Heart right ventricle (tissue), 16 donors: ENCODE results near the gene ATL3. TPM values are rescaled to one million over a fixed set of nuclear protein-coding genes. Genes with fewer than 3 reads are reported as not detected.
"Not testable (repeated sequence)": the region's sequence is repeated elsewhere in the genome, so short reads cannot be mapped to it uniquely, and the experiment has no call there.

Experiments used
- ATAC-seq, 8 donors: fragments of 200-7000 bp; cut with Tn5 transposase; one replicate each; pipeline ENCODE4 v1.9.1; 2020; ENCODE audit warnings: mild to moderate bottlenecking in 8 of 8, moderate library complexity in 8 of 8, moderate number of reproducible peaks in 1 of 8
- DNase-seq, 2 donors: peaks; one replicate each; pipeline ENCODE4 v3.0.0-alpha.2; 2020
- H3K27ac ChIP-seq, 10 donors: fragments of 200-600 bp; sonication (generic) in 2 of 10; one replicate each; pipeline versions ENCODE4 v1.5.0 to v1.8.0; 2020 to 2022; ENCODE audit warnings: mild to moderate bottlenecking in 3 of 10
- H3K27me3 ChIP-seq, 7 donors: fragments of 200-600 bp; one replicate each; pipeline ENCODE4 v1.8.0; 2021 to 2022; ENCODE audit warnings: mild to moderate bottlenecking in 2 of 7
- H3K36me3 ChIP-seq, 9 donors: fragments of 200-600 bp; sonication (generic) in 1 of 9; one replicate each; pipeline versions ENCODE4 v1.5.0 to v1.8.0; 2020 to 2022; ENCODE audit warnings: mild to moderate bottlenecking in 2 of 9
- H3K4me1 ChIP-seq, 9 donors: fragments of 200-600 bp; sonication (generic) in 1 of 9; one replicate each; pipeline versions ENCODE4 v1.5.0 to v1.8.0; 2020 to 2022; ENCODE audit warnings: mild to moderate bottlenecking in 4 of 9
- H3K4me3 ChIP-seq, 10 donors: fragments of 200-600 bp; sonication (generic) in 2 of 10; one replicate each; pipeline versions ENCODE4 v1.5.0 to v1.8.0; 2020 to 2022; ENCODE audit warnings: mild to moderate bottlenecking in 7 of 10, moderate library complexity in 2 of 10
- H3K9me3 ChIP-seq, 11 donors: fragments of 200-600 bp in 10 of 11; sonication (generic) in 2 of 11; one replicate each; pipeline versions ENCODE4 v1.5.0 to v1.8.0; 2013 to 2022; ENCODE audit warnings: mild to moderate bottlenecking in 2 of 11, control low read depth in 1 of 11, moderate library complexity in 1 of 11
- WGBS, 2 donors: extraction: QIAGEN DNeasy Blood & Tissue Kit; methylation state at CpG; one replicate each; pipeline ENCODE4 v1.1.7; 2013; ENCODE audit warnings: inconsistent platforms in 1 of 2; 5-methylcytosine and 5-hydroxymethylcytosine counted together
- intact Hi-C, 10 donors: fragments of 100-400 bp; cut with DNase I; formaldehyde crosslinking; loops; one replicate each; pipeline versions ENCODE4 v1.11.1 to v1.14.2; 2022
- polyA plus RNA-seq, 2 donors: library from polyadenylated mRNA; stranded (reverse); fragments of 200-250 nt; gene quantifications; one replicate each; pipeline ENCODE4 v1.2.3, GENCODE V29; 2013
- total RNA-seq, 10 donors: library from RNA; stranded (reverse); fragmentation: NEBNext Ultra II Directional in 3 of 10; extraction: Animal tissue kit (Norgen Biotek cat#: 25700) in 3 of 10; gene quantifications; one replicate each; pipeline versions ENCODE4 v1.2.1 to v1.2.4, GENCODE V29; 2021 to 2023
- TF ChIP-seq, protein P1 (sequence below), 9 donors: fragments of 200-600 bp; sonication (generic) in 2 of 9; IDR thresholded peaks; one replicate each; pipeline versions ENCODE4 v1.5.0 to v1.8.0; 2021 to 2022; ENCODE audit warnings: antibody characterized with exemption in 9 of 9, mild to moderate bottlenecking in 5 of 9, moderate library complexity in 1 of 9
- donor health status: Arrhythmogenic right ventricular cardiomyopathy.
- donor health status: ischemic (EF 13 %, LVEDD 7.1; RV severe dilation, severe dysfunction).
- donor health status: healthy with polysubstance abuse.
- donor health status: DM: no; HTN: yes; CAD: no.
- donor health status: DM: no; HTN: no; CAD: no.
- donor health status: ischemic (EF 25% LVEDD 6.9; RV normal size, moderate dysfunction).
- donor health status: ischemic (EF 25% LVEDD 5.7; RV mildly dilated, moderate dysfunction).
- donor health status: healthy.
- donor health status: DM: yes; HTN: yes; CAD: no.
- donor health status: Ischemic cardiomyopathy.
- donor health status: ischemic (EF 35%, LVEDD 5.7; RV mildly dilated, moderate dysfunction).
- donor health status: nonischemic (EF 11% LVEDD 7.7; RV severe dilation, severe dysfunction).
- donor health status: DM: yes; HTN: yes; CAD: no.
- donor health status: PGD.
- donor health status: ischemic (EF 29% LVEDD 5.4; RV normal size, mild dysfunction).
- donor health status: nonischemic (EF 23%, LVEDD 6.1; RV moderate dilation, normal function).

Gene ATL3
- total and polyA plus RNA-seq, 12 donors: 5.9 to 22.2 (median 12.3) TPM

DNA sequence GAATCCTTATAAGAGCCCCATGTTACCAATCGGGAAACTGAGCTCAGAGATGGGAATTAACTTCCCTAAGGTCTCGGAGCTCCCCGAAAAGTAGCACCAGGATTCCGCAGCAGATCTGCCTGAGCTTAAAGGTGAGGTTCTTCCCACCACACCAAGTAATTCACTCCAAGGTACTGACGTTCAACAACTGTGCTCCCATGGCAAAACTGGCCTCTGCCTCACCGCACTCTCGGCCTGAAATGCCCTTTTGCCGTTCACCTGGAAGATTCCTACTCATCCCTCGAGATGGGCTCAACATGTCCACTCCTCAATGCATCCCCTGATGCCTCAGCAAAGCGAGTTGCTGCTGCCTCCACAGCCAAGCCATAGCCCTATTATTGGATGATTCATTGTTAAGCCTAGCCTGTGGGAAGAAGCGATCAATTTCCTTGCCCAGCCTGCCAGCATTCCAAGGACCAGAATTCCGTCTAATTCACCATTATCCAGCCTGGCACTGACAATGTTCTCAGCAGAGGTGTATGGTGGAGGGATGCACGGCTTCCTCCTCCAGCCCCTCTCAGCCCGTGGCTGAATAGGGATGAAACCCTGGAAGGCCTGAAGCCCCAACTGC, 61.1 kb downstream of the ATL3 start:
- TF ChIP-seq, protein P1, sequence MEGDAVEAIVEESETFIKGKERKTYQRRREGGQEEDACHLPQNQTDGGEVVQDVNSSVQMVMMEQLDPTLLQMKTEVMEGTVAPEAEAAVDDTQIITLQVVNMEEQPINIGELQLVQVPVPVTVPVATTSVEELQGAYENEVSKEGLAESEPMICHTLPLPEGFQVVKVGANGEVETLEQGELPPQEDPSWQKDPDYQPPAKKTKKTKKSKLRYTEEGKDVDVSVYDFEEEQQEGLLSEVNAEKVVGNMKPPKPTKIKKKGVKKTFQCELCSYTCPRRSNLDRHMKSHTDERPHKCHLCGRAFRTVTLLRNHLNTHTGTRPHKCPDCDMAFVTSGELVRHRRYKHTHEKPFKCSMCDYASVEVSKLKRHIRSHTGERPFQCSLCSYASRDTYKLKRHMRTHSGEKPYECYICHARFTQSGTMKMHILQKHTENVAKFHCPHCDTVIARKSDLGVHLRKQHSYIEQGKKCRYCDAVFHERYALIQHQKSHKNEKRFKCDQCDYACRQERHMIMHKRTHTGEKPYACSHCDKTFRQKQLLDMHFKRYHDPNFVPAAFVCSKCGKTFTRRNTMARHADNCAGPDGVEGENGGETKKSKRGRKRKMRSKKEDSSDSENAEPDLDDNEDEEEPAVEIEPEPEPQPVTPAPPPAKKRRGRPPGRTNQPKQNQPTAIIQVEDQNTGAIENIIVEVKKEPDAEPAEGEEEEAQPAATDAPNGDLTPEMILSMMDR (IDR thresholded peaks at IDR 0.05): no peak
- no peak for DNase-seq
- Histone ChIP-seq H3K27me3 (peaks cover 0 to 21% (median 0%) of the 10 kb centered on the region in 7 donors), H3K36me3 (peaks cover 0 to 5% (median 0%) of the 10 kb centered on the region in 9 donors), H3K27ac (peak overlapping the region; percentile 66 to 95 (median 78)), H3K4me3 (peak overlapping the region in 2 of 10 donors; percentile 11 to 21), H3K9me3 (no peaks in the 10 kb centered on the region), H3K4me1 (peaks cover 11 to 58% (median 46%) of the 10 kb centered on the region in 9 donors)
- intact Hi-C loops: loop anchor here in 3 of 10 donors (5.0 to 10.0 kb wide), 3 partner anchors 33 to 75 kb away; partner anchors contain the start of gene PLAAT4 (in 1 of the 3)
- ATAC-seq: no peak
- WGBS, 2 donors: 86 to 90% methylated on average over 14 of the region's 14 CpGs

DNA sequence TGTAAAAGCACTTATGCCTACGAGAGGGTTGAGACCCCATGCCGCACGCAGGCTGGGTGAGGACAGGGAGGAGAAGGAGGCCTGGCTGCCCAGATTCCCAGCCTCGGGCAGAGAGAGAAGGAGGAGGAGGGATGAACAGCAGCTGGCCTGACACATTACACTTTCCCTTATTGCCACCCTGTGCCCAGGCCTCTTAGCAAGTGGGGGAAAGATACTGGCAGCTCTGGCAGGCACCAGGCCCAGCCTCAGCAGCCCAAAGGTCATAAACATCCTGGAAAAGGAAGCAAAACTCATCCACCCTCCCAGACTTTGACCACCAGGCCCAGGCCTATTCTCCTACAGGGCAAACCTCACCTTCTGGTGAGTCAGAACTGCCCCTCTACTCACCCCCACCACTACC, 61.6 kb downstream of the ATL3 start:
- TF ChIP-seq, protein P1 (IDR thresholded peaks at IDR 0.05): no peak
- WGBS, 2 donors: 53 to 67% methylated on average over 4 of the region's 4 CpGs
- intact Hi-C loops: loop anchor here in 1 of 10 donors (5.0 kb wide), 1 partner anchor 37 kb away; no protein-coding TSS in a partner anchor
- peak; percentile 46 to 56 for DNase-seq
- H3K27me3 ChIP-seq: peaks cover 0 to 20% (median 0%) of the 10 kb centered on the region in 7 donors
- peaks cover 0 to 8% (median 0%) of the 10 kb centered on the region in 9 donors for H3K36me3 ChIP-seq
- peak; percentile 19 to 70 (median 58) for ATAC-seq
- H3K4me3 ChIP-seq: no peak overlapping the region
- H3K9me3 ChIP-seq: no peaks in the 10 kb centered on the region
- peak overlapping the region; percentile 66 to 95 (median 78) for H3K27ac ChIP-seq
- H3K4me1 ChIP-seq: peaks cover 11 to 57% (median 46%) of the 10 kb centered on the region in 9 donors

DNA sequence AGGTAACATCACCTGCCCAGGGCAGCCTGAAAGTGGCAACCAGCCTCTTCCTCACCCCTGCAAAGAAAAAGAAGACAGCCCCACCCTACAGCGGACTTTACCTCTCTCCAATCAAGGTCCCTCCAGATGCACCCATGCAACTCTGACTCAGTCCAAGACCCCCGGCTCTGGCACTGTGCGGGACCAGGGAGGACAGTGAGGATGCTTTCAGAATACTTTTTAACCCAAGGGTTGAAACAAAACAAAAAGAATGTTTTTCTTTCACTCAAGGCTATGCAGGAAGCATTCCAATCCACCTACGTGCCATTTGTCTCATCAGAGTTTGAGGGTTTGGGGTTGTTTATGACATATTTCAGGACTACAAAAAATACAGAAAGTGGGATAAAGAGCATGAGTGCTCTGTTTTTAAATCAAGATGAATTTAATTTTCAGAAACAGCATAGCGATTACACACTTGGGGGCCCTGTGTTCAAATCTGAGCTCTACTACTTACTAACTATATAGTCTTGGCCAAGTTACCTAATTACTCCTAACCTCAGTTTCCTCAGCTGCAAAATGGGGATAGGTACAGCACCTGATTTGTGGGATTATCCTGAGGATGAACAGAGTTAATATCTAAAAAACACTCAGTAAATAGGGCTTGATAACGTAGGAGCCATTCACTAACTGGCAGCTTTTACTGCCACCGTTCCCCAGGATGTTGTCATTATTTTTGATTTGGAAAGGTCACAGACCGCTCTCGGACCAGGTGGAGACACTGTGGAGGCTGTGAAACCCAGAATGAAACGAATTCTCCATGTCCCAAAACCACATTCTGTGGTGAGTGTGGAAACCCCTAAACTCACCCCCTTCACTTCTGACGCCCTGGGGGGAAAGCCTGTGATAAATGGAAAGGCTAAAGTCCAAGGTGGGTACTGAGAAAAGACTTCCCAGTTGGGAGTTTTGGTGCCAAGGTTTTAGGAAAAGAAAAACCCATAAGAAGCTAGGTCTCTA, 62.5 kb downstream of the ATL3 start:
- TF ChIP-seq, protein P1 (IDR thresholded peaks at IDR 0.05): no peak
- ATAC-seq (no peak), DNase-seq (no peak)
- Histone ChIP-seq H3K36me3 (peaks cover 0 to 8% (median 0%) of the 10 kb centered on the region in 9 donors), H3K27ac (peak overlapping the region; percentile 38 to 95 (median 78)), H3K27me3 (peaks cover 0 to 11% (median 0%) of the 10 kb centered on the region in 7 donors), H3K9me3 (no peaks in the 10 kb centered on the region), H3K4me3 (no peak overlapping the region), H3K4me1 (peaks cover 11 to 59% (median 50%) of the 10 kb centered on the region in 9 donors)
- intact Hi-C loops: loop anchor here in 1 of 10 donors (5.0 kb wide), 1 partner anchor 36 kb away; no protein-coding TSS in a partner anchor
- WGBS, 2 donors: 75 to 78% methylated on average over 11 of the region's 11 CpGs

DNA sequence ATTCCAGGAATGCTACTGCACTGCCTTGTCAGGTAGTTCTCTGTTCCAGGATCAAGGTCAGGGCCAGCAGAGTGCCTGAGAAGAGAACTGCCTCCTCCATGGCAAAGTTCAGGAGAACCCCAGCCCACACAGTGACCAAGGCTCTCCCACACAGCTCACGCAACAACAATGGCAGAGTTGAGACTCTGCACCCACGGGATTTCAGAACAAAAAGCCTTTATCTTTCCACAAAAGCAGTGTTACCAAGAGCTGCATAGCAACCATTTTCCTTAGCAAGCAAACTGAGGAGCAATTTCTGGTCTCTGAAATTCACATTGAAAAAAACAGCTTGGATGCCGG, 68.0 kb downstream of the ATL3 start:
- WGBS, 2 donors: 51 to 54% methylated on average over 3 of the region's 3 CpGs
- peak overlapping the region in 8 of 10 donors; percentile 38 to 78 (median 58) for H3K27ac ChIP-seq
- no peaks in the 10 kb centered on the region for H3K27me3 ChIP-seq
- H3K9me3 ChIP-seq: no peaks in the 10 kb centered on the region
- H3K36me3 ChIP-seq: peaks cover 0 to 14% (median 0%) of the 10 kb centered on the region in 9 donors
- intact Hi-C loops: no loop called here
- TF ChIP-seq, protein P1 (IDR thresholded peaks at IDR 0.05): no peak
- H3K4me1 ChIP-seq: peaks cover 0 to 27% (median 22%) of the 10 kb centered on the region in 9 donors
- H3K4me3 ChIP-seq: no peak overlapping the region
- DNase-seq: no peak
- ATAC-seq: peak; percentile 32 to 62 (median 46)

DNA sequence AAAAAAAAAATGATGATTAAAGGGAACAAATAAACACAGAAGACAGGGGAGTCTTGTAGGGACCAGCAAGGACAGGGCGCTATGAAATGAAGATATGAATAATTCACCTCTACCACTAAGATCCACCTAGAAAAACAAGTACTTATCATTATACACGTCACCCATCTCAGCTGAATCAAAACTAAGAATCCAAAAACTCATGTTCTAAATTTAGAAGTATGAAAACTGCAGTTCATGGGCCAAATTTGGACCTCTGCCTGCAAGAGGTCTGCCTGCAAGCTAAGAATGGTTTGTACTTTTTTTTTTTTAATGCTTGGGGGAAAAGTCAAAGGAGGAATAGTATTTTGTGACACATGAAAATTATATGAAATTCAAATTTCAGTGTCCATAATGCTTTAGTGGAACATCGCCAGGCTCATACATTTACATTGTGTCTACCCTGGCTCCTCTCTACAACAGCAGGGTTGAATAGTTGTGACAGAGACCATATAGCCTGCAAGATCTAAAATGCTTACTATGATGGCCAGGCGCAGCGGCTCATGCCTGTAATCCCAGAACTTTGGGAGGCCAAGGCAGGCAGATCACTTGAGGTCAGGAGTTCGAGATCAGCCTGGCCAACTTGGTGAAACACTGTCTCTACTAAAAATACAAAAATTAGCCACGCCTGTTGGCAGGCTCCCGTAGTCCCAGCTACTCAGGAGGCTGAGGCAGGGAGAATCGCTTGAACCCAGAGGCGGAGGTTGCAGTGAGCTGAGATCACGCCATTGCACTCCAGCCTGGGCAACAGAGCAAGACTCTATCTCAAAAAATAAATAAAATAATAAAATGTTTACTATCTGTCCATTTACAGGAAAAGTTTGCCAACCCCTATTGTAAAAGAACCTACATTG, 68.6 kb downstream of the ATL3 start:
- peak in 4 of 8 donors; percentile 11 to 46 (median 33) for ATAC-seq
- Histone ChIP-seq H3K36me3 (peaks cover 0 to 20% (median under 1%) of the 10 kb centered on the region in 9 donors), H3K4me1 (peaks cover 0 to 27% (median 22%) of the 10 kb centered on the region in 9 donors), H3K27ac (peak overlapping the region in 9 of 10 donors; percentile 38 to 78 (median 61))
- H3K9me3 ChIP-seq, H3K4me3 ChIP-seq, H3K27me3 ChIP-seq, intact Hi-C loops: not testable (repeated sequence)
- DNase-seq: peak in 1 of 2 donors; percentile 26
- 76 to 84% methylated on average over 11 of the region's 11 CpGs for WGBS, 2 donors
